HEK293 (cell line): ENCODE measurements around the gene ARHGAP42.

ENCODE experiments used
- CTCF ChIP-seq: fragments of 450-650 bp; formaldehyde crosslinking; IDR thresholded peaks from 2 replicates; pipeline ENCODE4 v1.5.1; 2016; ENCODE audit warnings: missing biosample characterization, missing genetic modification characterization
- ZNF138 ChIP-seq: fragments of 450-650 bp; formaldehyde crosslinking; IDR thresholded peaks from 2 replicates; pipeline ENCODE4 v1.5.1; 2016; ENCODE audit warnings: missing biosample characterization, missing genetic modification characterization, borderline replicate concordance
- ZNF18 ChIP-seq: fragments of 450-650 bp; formaldehyde crosslinking; IDR thresholded peaks from 2 replicates; pipeline ENCODE4 v1.5.1; 2016; ENCODE audit warnings: missing biosample characterization, missing genetic modification characterization
- ZNF202 ChIP-seq: fragments of 450-650 bp; formaldehyde crosslinking; IDR thresholded peaks from 2 replicates; pipeline ENCODE4 v1.5.1; 2016; ENCODE audit warnings: missing biosample characterization, missing genetic modification characterization, borderline replicate concordance
- ZNF223 ChIP-seq: fragments of 450-650 bp; formaldehyde crosslinking; IDR thresholded peaks from 2 replicates; pipeline ENCODE4 v1.5.1; 2016; ENCODE audit warnings: missing biosample characterization, missing genetic modification characterization
- ZNF513 ChIP-seq: fragments of 450-650 bp; IDR thresholded peaks from 2 replicates; pipeline ENCODE4 v1.5.1; 2018; ENCODE audit warnings: missing biosample characterization, missing genetic modification characterization
- ZNF629 ChIP-seq: fragments of 450-650 bp; formaldehyde crosslinking; IDR thresholded peaks from 2 replicates; pipeline ENCODE4 v1.5.1; 2017; ENCODE audit warnings: missing biosample characterization, missing genetic modification characterization

- TF ChIP-seq CTCF (no peak), ZNF138 (no peak), ZNF629 (tag by site-specific recombination) (no peak), ZNF513 (tag by site-specific recombination) (no peak), ZNF18 (tag by site-specific recombination) (no peak), ZNF202 (no peak), ZNF223 (tag by site-specific recombination) (no peak)
Measured at GRCh38 chr11:100746448-100746847, 59.4 kb downstream of the ARHGAP42 start.
